Fibroblast of villous mesenchyme (primary cell): ENCODE data around the gene MCCD1. TPM values are rescaled to one million over a fixed set of nuclear protein-coding genes. Genes with fewer than 3 reads are reported as not detected.
"Not testable (repeated sequence)": the region's sequence is repeated elsewhere in the genome, so short reads cannot be mapped to it uniquely, and the experiment has no call there.

Source experiments
- DNase-seq: peaks from one replicate; pipeline ENCODE4 v3.0.0-alpha.2; 2010; ENCODE audit warnings: low read depth
- H3K4me3 ChIP-seq: 2 replicates; pipeline ENCODE4 v1.5.1; 2011; ENCODE audit warnings: low read depth, mild to moderate bottlenecking, low read length
- CTCF ChIP-seq: IDR thresholded peaks from 2 replicates; pipeline ENCODE4 v1.5.1; 2012; ENCODE audit warnings: low read depth, mild to moderate bottlenecking, low read length; ENCODE audit not compliant: insufficient read depth
- total RNA-seq: library from RNA; depleted of rRNA; stranded (reverse); fragments of >200 nt; gene quantifications from 2 replicates; pipeline ENCODE4 v1.2.3, GENCODE V29; 2012

Gene MCCD1
- not detected in 2 replicates for total RNA-seq

DNA sequence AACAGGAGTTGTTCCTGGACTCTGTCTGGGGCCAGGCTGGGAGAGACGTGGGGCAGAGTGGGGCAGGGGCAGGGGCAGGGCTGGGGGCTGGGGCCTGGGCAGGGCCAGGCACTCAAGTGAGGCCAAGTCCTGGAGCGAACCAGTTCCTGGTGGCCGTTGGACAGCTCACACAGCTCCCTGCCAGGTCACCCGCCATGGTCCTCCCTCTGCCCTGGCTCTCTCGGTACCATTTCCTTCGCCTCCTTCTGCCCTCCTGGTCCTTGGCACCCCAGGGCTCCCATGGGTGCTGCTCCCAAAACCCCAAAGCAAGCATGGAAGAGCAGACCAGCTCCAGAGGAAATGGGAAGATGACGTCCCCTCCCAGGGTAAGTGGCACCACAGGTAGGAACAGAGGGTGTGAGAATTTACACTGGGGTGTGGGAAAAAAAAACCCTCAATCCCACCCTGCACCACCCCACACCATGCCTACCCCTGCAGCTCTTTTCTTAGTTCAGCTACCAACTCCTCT, at the start of gene MCCD1:
Gene MCCD1, plus strand, starts transcription at position 142 of the 508 bp plus-strand sequence. Its CDS starts 53 bp downstream, at position 195.
- no peak within 1 kb of the TSS for H3K4me3 ChIP-seq
- TF ChIP-seq CTCF, result no peak
- DNase-seq, result no peak

GRCh38 chr6:31479151-31479932, 49.4 kb upstream of the MCCD1 start:
- DNase-seq, result no peak
- no peak overlapping the region for H3K4me3 ChIP-seq
- no peak for TF ChIP-seq CTCF

DNA sequence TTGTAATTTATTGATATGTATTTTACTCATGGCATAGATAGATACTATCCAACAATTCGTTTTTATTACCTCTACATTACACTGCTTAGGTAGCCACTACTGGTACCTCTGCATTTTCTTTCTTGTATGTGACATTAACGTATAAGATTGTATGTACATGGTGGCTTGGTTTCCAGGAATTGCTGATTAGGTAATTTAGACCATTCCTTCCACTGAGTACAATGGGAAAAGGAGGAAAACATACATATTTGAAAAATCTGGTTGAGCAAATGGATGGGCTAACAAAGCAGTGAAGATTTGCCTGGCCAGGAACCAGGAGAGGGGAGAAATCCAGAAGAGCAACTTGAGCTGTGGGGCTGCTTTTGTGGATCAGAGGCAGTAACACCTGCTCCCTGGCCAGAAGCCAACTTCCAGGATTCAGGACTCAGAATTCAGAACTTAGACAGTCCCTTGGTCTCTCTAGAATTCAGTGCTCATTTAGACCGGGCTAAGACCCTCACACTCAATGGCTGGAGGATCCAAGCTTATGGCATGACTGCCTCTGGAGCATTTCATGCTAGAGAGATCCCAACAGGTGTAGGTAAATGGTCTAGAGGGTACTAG, 48.7 kb upstream of the MCCD1 start:
- no peak overlapping the region for H3K4me3 ChIP-seq
- DNase-seq, result no peak
- no peak for TF ChIP-seq CTCF

DNA sequence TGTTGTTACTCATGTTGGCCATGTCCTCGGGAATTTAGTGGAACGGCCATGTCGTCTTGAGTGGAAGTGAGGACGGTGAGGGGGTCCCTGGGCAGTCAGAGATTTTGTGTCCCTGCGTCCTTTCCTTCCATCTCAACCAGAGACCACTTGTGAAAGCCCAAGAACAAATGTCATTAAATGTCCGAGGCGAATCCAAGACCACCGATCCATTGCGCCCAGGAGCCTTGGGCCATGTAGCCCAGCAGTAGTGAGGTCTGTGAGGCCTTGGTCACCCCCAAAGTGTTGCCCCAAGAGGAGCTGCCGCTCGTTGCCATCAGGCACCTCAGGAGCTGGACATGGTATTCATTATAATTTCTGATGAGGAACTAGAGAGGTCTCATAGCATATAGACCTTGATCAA, 48.2 kb upstream of the MCCD1 start:
- DNase-seq, result no peak
- no peak overlapping the region for H3K4me3 ChIP-seq
- no peak for TF ChIP-seq CTCF

DNA sequence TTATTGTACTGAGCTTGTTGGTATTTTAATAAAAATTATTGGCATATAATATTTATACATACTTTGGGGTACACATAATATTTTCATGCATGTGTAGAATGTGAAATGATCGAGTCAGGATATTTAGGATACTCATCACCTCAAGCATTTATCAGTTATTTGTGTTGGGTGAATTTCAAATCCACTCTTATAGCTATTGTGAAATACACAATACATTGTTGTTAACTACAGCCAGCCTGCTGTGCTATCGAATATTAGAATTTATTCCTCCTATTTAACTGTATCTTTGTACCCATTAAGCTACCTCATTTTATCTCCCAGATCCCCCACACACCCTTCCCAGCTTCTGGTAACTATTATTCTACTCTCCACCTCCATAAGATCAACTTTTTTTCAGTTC, 45.4 kb upstream of the MCCD1 start:
- H3K4me3 ChIP-seq, result no peak overlapping the region
- no peak for DNase-seq
- no peak for TF ChIP-seq CTCF

DNA sequence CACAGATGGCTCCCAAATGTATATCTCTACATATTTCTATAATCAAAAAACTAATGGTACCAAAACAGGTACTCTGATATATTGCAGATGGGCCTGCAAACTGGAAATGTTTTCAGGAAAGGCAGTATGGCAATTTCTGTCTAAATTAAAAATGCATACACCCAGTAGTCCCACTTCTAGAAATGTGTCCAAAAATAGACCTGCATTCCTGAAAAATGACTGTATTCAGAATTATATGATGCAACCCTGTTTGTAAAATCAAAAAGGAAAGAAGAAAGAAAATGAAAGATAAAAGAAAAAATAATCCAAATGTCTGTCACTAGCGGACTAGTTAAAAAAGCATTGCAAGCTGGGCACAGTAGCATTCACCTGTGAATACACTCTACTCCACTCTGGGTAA, 43.7 kb upstream of the MCCD1 start:
- H3K4me3 ChIP-seq, result no peak overlapping the region
- TF ChIP-seq CTCF, result no peak
- no peak for DNase-seq

GRCh38 chr6:31486065-31486837, 42.5 kb upstream of the MCCD1 start:
- not testable (repeated sequence) for H3K4me3 ChIP-seq, DNase-seq

DNA sequence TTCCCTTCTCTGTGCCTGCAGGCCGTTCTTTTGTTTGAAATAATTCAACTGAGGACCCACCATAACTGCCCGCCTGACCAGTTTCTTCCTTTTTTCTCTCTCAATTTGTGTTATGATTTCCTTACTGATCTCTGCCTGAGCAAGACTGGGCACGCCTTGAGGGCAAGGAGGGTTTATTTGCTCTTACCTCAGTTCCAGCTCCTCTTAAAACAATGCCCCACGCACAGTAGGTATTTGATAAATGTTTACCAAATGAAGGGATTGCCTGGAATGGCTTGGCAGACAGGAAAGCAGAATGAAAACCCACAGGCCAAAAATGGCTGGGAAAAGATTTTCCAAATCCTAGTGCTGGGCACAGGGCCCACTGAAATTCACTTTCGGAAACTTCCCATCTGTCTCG, 41.1 kb upstream of the MCCD1 start:
- H3K4me3 ChIP-seq, DNase-seq: not testable (repeated sequence)
